VCaP (cell line): ENCODE measurements around the gene EMILIN3.

ENCODE experiments used
- H3K27ac ChIP-seq: fragments of 450-650 bp; 2 replicates; pipeline ENCODE4 v1.5.1; 2017
- CTCF ChIP-seq: fragments of 450-650 bp; conservative IDR thresholded peaks from 2 replicates; pipeline ENCODE4 v1.5.1; 2017; ENCODE audit warnings: mild to moderate bottlenecking, moderate library complexity

Gene EMILIN3

DNA sequence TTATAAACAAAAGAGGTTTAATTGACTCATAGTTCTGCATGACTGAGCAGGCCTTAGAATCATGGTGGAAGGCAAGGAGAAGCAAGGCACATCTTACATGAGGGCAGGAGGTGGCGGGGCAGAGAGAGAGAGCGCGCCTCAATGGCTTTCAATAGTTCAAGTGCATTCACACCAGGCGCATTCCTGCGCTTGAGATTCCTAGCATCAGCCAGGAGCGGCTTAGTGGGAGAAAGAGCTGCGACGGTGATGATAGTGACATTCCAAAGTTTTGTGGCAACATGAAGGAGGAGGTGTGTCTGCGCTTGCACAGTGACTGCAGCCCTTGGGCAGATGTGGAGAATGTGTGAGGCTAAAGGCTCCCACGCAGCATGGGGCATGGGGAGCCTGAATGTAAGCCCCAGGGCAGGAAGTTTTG is 25.0 kb upstream of the EMILIN3 start:
- no peak overlapping the region for H3K27ac ChIP-seq
- no peak for TF ChIP-seq CTCF

DNA sequence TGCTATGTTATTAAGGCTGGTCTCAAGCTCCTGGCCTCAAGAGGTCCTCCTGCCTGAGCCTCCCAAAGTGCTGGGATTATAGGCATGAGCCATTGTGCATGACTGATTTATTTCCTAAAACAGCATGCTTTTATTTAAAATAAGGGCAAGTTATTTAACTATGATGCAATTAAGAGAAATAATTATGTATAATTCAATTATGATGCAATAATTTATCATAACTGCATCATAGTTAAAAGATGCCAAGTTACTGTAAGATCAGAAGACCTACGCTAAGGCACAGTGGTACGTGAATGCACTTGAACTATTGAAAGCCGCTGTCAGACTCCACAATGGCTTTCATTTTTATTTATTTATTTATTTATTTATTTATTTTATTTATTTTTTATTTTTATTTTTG is 24.3 kb upstream of the EMILIN3 start:
- no peak overlapping the region for H3K27ac ChIP-seq

DNA sequence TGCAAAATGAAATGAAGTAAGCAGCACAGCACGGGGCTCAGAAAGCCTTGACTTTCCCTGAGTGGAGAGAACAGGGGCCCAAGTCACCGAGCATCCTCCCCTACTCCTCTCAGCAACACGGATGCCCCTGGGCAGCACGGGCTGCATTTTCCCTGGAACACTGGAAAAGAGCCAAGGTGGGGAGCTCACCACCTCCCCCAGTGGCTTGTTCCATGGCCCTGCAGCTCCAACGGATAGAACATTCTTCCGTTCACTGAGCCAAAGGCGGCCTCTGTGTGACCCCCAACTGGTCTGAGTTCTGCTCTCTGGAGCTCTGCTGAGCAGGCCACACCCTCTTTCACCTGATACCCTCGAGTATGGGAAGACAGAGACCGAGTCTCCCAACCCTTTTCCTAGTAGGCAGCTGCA is 20.8 kb upstream of the EMILIN3 start:
- no peak for TF ChIP-seq CTCF
- H3K27ac ChIP-seq: no peak overlapping the region

More for the DNA sequence above, 24.3 kb upstream of the EMILIN3 start:
- no peak for TF ChIP-seq CTCF

DNA sequence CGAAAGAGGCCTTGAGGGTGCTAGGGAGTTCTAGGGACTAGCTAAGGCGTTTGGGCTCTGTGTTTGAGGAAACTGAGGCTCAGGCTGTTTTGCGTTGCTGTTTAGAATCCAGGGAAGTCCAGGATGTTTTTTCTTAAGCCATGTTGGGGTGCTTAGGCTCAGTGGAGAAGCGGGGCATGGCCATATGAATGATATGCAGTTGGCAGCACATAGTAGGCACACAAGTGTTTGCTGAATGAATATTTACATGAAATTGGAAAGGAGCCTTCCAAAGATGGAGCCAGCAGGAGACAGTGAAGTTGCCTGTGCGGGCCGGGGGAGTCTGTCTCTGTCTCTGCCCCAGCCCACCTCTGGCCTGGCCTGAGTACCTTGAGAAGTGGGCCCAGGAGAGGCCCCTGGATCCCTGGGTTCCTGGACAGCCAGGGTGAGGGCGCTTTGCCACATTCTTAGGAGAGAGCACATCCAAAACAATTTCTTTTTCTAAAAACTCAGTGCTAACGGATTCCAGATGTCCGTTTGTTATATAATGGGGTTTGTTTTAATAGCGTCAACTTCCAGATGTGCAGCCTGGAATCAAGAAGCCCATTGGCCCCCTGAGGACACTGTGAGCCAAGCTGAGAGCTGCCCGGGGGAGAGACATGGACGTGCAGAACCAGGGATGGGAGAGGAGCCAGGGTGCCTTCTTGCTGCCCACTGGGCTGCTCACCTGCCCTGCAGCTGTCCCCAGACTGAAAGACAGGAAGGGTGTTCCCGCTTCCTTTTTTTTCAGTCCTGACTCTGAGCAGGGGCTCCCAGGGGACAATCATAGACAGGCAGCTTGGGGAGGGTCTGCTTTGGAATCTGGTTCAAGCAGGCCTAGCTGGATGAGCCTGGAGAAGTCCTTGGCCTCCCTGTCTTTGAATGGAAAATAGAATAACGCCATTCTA is 20.1 kb upstream of the EMILIN3 start:
- no peak for TF ChIP-seq CTCF
- no peak overlapping the region for H3K27ac ChIP-seq

DNA sequence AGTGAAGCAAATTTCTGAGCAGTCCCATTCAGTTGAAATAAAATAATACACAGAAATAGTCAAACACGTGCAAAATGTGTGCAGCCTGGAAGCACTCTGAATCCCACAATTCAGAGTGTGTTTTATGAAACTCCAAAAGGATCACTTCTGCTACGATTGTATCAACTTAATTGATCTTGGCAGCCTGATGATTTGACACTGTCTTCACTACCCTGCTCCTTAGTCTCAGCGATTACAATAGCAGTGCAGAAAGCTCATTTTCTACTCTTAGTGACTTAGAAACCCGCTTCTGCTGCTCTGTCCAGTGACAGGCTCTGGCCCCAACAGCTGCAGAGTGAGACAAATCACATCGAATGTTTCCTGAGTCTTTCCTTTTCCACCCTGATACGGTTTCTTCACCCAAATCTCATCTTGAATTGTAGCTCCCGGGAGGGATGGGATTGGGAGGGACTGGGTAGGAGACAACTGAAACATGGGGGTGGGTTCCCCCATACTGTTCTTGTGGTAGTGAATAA is 16.2 kb upstream of the EMILIN3 start:
- TF ChIP-seq CTCF: no peak

DNA sequence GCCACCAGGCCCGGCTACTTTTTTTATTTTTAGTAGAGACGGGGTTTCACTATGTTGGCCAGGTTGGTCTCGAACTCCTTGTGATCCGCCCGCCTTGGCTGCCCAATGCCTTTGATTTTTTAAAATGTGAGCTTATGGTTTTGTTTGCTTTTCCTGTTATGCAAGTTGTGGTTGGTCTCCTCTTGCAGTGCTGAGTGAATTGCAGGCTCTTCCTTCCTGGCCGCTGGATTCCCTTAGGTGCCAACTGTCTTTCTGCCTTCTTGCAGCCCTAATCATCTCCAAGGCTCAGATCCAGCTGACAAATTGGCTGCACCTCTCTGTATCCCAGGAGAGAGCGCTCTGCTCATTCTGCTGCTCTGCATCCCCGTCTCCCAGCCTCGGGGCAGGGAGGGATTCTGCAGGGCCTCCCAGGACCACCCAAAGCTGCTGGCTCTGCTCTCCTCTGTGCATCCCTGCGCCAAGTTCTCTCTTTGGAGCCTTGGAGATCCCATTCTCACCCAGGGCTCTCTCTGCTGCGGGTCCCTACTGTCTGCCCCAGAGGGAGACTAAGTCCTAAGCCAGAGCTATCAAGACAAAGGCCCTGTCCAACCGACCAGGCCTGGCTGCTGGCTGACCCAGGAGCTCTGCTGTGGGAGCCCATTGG is 14.1 kb upstream of the EMILIN3 start:
- no peak overlapping the region for H3K27ac ChIP-seq

More for the DNA sequence above, 16.2 kb upstream of the EMILIN3 start:
- H3K27ac ChIP-seq: no peak overlapping the region

More for the DNA sequence above, 14.1 kb upstream of the EMILIN3 start:
- no peak for TF ChIP-seq CTCF
